Measurements from ENCODE around the gene SPOP.

DNA sequence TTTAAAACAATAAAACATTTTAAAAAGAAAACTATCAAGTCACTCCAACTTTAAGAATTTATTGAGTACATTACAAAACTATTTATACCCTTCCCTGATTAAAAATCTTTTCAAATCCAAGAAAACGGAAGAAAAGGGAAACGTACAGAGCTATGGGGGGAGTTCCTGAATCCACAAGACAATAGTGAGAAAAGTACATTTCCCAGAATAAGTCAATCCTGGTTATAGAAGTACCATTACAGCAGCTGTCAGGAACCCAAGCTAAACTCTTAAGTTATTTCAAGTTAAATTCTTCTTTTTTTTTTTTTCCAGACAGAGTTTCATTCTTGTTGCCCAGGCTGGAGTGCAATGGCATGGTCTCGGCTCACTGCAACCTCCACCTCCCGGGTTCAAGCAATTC lies 45.7 kb downstream of the SPOP start:
- TF ChIP-seq EP300 (IDR thresholded peaks at IDR 0.05; ENCODE audit: low read depth), result no peak
- TF ChIP-seq, protein P1, sequence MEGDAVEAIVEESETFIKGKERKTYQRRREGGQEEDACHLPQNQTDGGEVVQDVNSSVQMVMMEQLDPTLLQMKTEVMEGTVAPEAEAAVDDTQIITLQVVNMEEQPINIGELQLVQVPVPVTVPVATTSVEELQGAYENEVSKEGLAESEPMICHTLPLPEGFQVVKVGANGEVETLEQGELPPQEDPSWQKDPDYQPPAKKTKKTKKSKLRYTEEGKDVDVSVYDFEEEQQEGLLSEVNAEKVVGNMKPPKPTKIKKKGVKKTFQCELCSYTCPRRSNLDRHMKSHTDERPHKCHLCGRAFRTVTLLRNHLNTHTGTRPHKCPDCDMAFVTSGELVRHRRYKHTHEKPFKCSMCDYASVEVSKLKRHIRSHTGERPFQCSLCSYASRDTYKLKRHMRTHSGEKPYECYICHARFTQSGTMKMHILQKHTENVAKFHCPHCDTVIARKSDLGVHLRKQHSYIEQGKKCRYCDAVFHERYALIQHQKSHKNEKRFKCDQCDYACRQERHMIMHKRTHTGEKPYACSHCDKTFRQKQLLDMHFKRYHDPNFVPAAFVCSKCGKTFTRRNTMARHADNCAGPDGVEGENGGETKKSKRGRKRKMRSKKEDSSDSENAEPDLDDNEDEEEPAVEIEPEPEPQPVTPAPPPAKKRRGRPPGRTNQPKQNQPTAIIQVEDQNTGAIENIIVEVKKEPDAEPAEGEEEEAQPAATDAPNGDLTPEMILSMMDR (IDR thresholded peaks at IDR 0.05), result no peak
